GM19324 (cell line): Measurements from ENCODE around the gene ATP8B1.
"Not testable (repeated sequence)": the region's sequence is repeated elsewhere in the genome, so short reads cannot be mapped to it uniquely, and the experiment has no call there.

Source experiments
- ATAC-seq: cut with Tn5 transposase; IDR thresholded peaks from one replicate; pipeline ENCODE4 v1.9.1; 2021; ENCODE audit warnings: mild to moderate bottlenecking, moderate library complexity; ENCODE audit not compliant: unreplicated experiment, low FRiP score

Gene ATP8B1

GRCh38 chr18:57683470-57683869 is 119.6 kb downstream of the ATP8B1 start:
- ATAC-seq: no peak

GRCh38 chr18:57677262-57678211 is 125.6 kb downstream of the ATP8B1 start:
- ATAC-seq: no peak

GRCh38 chr18:57674891-57675290 is 128.2 kb downstream of the ATP8B1 start:
- ATAC-seq: no peak

GRCh38 chr18:57670046-57670445 is 133.1 kb downstream of the ATP8B1 start:
- ATAC-seq: no peak

GRCh38 chr18:57668021-57668420 is 135.1 kb downstream of the ATP8B1 start:
- no peak for ATAC-seq

GRCh38 chr18:57666818-57667497 is 136.2 kb downstream of the ATP8B1 start:
- no peak for ATAC-seq

GRCh38 chr18:57664568-57665165 is 138.4 kb downstream of the ATP8B1 start:
- no peak for ATAC-seq

GRCh38 chr18:57660961-57661360 is 142.2 kb downstream of the ATP8B1 start:
- no peak for ATAC-seq

- no peak for ATAC-seq
Observed at GRCh38 chr18:57659460-57660102, 143.5 kb downstream of the ATP8B1 start.

- ATAC-seq: no peak
Observed at GRCh38 chr18:57657542-57657941, 145.6 kb downstream of the ATP8B1 start.

GRCh38 chr18:57655740-57656139 is 147.4 kb downstream of the ATP8B1 start:
- ATAC-seq: no peak

GRCh38 chr18:57651914-57652313 is 151.2 kb downstream of the ATP8B1 start:
- ATAC-seq: no peak

GRCh38 chr18:57649556-57650500 is 153.3 kb downstream of the ATP8B1 start:
- ATAC-seq: peak; percentile 78

- ATAC-seq: no peak
Observed at GRCh38 chr18:57648414-57648813, 154.7 kb downstream of the ATP8B1 start.

GRCh38 chr18:57644540-57644939 is 158.6 kb downstream of the ATP8B1 start:
- ATAC-seq: no peak

GRCh38 chr18:57643726-57644125 is 159.4 kb downstream of the ATP8B1 start:
- not testable (repeated sequence) for ATAC-seq

GRCh38 chr18:57642462-57642861 is 160.7 kb downstream of the ATP8B1 start:
- not testable (repeated sequence) for ATAC-seq

GRCh38 chr18:57640749-57641148 is 162.4 kb downstream of the ATP8B1 start:
- no peak for ATAC-seq

- ATAC-seq: no peak
Observed at GRCh38 chr18:57640236-57640635, 162.9 kb downstream of the ATP8B1 start.
